ENCODE measurements around the gene SELENON.

Gene SELENON

DNA sequence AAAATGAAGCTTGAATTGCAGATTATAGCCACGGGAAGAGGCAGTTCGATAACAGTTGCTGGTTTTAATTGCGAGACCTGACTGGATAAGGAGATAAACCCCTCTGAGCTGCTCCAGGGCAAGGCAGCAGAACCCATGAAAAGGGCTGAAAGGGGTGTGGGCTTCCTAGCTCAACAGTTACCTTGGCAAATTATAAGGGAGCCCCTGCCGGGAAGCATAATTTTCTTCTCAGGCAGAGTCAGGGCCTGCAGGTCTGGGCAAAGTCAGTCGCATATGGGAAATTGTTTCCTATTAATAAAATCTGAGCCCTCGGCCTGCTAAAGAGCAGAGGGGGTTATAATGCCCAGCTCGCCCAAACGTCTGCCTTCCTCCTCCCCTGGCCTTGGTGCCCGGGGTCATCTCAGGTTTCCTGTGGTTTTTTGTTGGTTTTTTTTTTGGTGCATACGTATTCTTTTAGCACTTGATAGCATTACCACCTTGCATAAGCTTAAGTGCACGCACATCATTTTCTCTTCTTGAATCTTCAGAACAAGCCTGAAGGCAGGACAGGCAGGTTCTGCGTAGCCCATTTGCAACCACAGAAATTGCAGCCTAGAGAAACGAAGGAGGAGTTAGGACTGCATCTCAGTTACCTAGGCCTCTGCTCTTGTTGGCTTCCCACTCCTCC, 33.9 kb upstream of the SELENON start:
- H3K4me3 ChIP-seq (ENCODE audit: low read depth, low read length): no peak overlapping the region
- TF ChIP-seq, protein P1, sequence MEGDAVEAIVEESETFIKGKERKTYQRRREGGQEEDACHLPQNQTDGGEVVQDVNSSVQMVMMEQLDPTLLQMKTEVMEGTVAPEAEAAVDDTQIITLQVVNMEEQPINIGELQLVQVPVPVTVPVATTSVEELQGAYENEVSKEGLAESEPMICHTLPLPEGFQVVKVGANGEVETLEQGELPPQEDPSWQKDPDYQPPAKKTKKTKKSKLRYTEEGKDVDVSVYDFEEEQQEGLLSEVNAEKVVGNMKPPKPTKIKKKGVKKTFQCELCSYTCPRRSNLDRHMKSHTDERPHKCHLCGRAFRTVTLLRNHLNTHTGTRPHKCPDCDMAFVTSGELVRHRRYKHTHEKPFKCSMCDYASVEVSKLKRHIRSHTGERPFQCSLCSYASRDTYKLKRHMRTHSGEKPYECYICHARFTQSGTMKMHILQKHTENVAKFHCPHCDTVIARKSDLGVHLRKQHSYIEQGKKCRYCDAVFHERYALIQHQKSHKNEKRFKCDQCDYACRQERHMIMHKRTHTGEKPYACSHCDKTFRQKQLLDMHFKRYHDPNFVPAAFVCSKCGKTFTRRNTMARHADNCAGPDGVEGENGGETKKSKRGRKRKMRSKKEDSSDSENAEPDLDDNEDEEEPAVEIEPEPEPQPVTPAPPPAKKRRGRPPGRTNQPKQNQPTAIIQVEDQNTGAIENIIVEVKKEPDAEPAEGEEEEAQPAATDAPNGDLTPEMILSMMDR (IDR thresholded peaks at IDR 0.05; ENCODE audit: borderline replicate concordance, insufficient read depth, low read depth, low read length): no peak

- H3K4me3 ChIP-seq (ENCODE audit: low read depth, low read length): no peak overlapping the region
- TF ChIP-seq, protein P1 (IDR thresholded peaks at IDR 0.05; ENCODE audit: borderline replicate concordance, insufficient read depth, low read depth, low read length): no peak
Observed at GRCh38 chr1:25766721-25767436, 33.1 kb upstream of the SELENON start.

GRCh38 chr1:25767437-25767770, 32.6 kb upstream of the SELENON start:
- TF ChIP-seq, protein P1 (IDR thresholded peaks at IDR 0.05; ENCODE audit: borderline replicate concordance, insufficient read depth, low read depth, low read length): no peak
- no peak overlapping the region for H3K4me3 ChIP-seq (ENCODE audit: low read depth, low read length)

DNA sequence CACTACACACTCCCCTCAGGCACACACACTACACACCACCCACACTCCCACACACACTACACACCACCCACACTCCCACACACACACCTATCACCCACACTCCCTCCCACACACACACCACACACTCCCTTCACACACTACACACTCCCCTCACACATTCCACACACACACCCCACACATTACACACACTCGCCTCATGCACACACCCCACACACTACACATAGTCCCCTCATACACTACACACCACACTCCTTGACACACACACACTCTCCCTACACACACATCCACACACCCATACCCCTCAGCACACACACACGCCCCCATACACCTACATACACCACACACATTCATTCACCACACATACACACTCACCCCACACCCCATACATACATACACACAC, 31.0 kb upstream of the SELENON start:
- TF ChIP-seq, protein P1 (IDR thresholded peaks at IDR 0.05; ENCODE audit: borderline replicate concordance, insufficient read depth, low read depth, low read length): no peak
- H3K4me3 ChIP-seq (ENCODE audit: low read depth, low read length): no peak overlapping the region

DNA sequence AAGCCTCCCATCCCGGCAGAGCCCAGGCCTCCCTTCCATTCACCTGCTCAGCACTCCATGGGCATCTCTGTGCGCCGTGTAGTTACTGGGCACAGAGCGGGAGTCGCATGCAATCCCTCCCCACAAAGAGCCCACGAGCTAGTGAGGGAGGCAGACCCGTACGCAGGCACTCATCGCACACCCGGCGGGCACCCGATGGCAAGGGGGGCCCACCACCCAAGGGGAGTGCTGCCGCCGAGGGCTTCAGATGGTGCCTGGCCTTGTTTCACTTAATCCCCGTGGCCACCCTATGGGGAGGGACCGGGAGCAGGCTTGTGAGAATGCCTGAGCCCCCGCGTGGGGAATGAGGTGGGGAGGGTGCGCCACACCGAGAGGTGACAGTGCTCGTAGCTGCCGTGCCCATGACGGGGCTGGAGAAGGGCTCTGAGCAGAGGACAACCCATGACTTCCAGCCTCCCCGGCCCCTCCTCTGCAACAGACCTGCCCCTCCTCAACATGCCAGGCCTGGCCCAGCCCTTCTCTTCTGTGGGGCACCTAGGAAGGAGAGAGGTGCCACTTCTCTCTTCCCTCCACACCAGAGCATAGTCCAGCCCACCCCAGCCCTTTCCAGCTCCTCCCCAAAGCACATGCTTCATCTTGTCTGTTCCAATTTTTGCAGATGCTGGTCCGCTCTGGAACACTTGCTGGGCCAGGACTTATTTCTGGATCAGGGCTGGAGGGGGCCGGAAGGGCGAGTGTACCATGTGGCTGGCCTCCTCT, 30.2 kb upstream of the SELENON start:
- TF ChIP-seq, protein P1 (IDR thresholded peaks at IDR 0.05; ENCODE audit: borderline replicate concordance, insufficient read depth, low read depth, low read length): no peak

GRCh38 chr1:25770541-25771220, 29.3 kb upstream of the SELENON start:
- no peak overlapping the region for H3K4me3 ChIP-seq (ENCODE audit: low read depth, low read length)
- TF ChIP-seq, protein P1 (IDR thresholded peaks at IDR 0.05; ENCODE audit: borderline replicate concordance, insufficient read depth, low read depth, low read length): no peak

More for the DNA sequence above, 30.2 kb upstream of the SELENON start:
- H3K4me3 ChIP-seq (ENCODE audit: low read depth, low read length): no peak overlapping the region
